Activated CD8-positive, alpha-beta memory T cell treated with anti-CD3 and anti-CD28 coated beads, Interleukin-2, amount 50 U/mL, for 48 hours (primary cell): Measurements from ENCODE around the gene RAB3GAP2.
"Not testable (repeated sequence)": the region's sequence is repeated elsewhere in the genome, so short reads cannot be mapped to it uniquely, and the experiment has no call there.

Experiments
- DNase-seq: peaks from one replicate; pipeline ENCODE4 v3.0.0-alpha.2; 2020

The RAB3GAP2 gene

GRCh38 chr1:220188538-220188937 is 83.7 kb downstream of the RAB3GAP2 start:
- no peak for DNase-seq

DNA sequence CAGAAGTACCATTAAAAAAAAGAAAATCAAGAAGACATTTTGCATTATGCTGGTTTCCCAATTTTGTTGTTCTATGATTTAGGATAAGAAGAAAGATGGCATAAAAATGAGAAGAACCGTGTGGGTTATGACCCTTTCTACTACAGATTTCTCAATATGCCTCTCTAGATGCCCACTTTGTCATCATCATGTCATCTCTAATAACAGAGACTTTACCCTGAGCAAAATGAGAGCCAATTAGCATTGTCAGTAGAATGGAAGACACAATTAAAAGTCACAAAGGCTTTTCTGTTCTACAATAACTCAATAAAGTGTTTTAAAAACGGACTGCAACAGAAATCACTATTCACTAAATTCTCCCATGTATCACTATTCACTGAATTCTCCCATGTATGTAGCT is 85.5 kb downstream of the RAB3GAP2 start:
- DNase-seq: no peak

DNA sequence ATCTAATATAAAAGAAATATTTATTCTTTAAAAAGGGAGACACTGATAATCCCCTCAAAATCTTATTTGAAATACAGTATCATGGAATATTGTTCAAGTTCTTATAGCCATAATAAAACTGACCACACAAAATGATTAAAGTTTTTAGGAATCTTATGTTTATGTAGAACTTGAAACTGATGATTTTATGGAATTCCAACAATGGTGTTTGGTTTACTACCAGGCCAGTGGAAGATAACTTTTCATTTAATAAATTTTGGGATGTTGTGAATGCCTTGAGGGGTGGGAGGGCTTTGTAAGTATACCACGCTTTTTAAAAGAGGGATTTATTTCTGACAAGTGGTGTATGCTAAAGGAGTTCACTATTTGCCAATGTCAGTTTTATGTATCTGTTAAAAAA is 87.7 kb downstream of the RAB3GAP2 start:
- no peak for DNase-seq

DNA sequence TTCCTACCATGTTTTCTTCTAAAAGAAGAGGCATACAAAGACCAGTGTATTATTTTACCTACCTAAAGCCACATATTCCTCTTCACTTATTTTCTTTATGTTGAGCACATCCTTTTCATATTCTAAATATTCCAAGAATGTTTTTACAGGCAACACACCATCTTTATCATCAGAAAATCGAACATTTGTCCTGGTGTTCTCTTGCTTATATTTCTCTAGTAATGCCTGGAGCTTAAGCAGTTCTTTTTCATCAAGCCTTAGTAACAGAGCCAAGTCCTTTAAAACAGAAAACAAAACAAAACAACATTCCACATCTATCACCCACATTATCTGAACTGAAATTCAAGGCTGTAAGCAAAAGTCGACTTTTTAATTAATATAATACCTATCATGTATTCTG is 89.6 kb downstream of the RAB3GAP2 start:
- no peak for DNase-seq

DNA sequence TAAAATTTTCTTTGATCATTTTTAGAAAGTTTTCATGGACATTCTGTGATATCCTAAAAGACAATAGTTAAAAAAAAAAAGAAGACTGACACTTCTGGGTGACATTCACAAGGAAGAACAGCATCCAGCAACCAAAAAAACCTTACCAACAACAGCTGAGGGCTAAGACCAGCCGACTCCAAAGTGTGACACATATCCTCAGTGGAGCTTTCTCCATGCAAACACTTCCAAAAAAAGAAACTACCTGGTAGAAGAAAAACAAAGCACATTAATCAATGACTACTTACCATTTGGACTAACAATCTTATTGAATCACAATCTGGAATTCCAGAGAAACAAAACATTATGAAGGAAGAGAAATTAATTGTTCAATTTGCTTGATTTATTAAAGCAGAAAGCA is 90.1 kb downstream of the RAB3GAP2 start:
- DNase-seq: no peak

GRCh38 chr1:220176540-220176939 is 95.7 kb downstream of the RAB3GAP2 start:
- no peak for DNase-seq

DNA sequence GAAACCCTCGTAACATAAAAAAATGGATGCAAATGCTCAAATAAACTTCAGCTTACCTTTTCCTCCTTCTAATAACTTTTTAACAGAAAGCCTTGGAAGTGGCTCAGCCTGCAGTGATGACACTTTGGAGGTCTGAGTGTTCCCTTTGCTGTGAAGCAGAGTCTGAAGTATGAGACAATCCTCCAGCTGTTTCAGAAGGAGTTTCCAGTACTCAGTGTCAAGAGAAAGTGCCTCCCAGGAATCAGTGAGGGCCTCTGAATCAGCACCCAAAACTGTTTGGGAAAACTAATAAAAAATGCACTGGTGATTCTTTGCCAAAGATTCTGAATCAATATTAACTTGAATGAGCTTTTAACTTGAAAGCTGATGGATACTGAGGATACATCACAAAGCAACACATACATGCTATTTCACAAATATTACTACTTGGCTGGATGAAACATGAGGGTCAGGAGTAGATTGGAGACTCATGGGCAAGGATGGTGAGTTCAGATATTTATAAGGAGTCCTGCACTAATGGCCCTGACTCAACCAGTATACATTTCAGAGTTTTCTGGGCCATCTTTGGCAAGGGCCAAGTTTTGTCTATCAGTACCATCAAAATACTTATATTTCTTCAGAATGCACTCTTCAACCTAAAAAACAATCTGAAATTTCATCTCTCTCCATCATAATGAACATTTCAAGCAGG is 101.3 kb downstream of the RAB3GAP2 start:
- no peak for DNase-seq

GRCh38 chr1:220169887-220170286 is 102.4 kb downstream of the RAB3GAP2 start:
- DNase-seq: not testable (repeated sequence)

GRCh38 chr1:220166853-220167252 is 105.4 kb downstream of the RAB3GAP2 start:
- DNase-seq: no peak

- no peak for DNase-seq
Measured at GRCh38 chr1:220164517-220164916, 107.7 kb downstream of the RAB3GAP2 start.

GRCh38 chr1:220164116-220164515 is 108.1 kb downstream of the RAB3GAP2 start:
- no peak for DNase-seq

GRCh38 chr1:220160027-220160426 is 112.2 kb downstream of the RAB3GAP2 start:
- DNase-seq: no peak

GRCh38 chr1:220159041-220159440 is 113.2 kb downstream of the RAB3GAP2 start:
- no peak for DNase-seq

DNA sequence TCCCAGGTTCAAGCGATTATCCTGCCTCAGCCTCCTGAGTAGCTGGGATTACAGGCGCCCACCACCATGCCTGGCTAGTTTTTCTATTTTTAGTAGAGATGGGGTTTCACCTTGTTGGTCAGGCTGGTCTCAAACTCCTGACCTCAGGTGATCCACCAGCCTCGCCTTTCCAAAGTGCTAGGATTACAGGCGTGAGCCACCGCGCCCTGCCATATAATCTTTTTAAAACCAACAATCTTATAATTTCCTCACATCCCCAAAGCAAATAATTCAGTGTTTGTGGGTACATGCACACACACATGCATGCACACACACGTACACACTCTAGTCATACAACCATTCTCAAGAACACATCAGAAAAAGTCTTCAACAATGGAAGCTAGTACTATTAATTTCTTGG is 113.7 kb downstream of the RAB3GAP2 start:
- not testable (repeated sequence) for DNase-seq

- no peak for DNase-seq
Measured at GRCh38 chr1:220157738-220158137, 114.5 kb downstream of the RAB3GAP2 start.

- no peak for DNase-seq
Measured at GRCh38 chr1:220156620-220157146, 115.6 kb downstream of the RAB3GAP2 start.

- no peak for DNase-seq
Measured at GRCh38 chr1:220153147-220153546, 119.1 kb downstream of the RAB3GAP2 start.

GRCh38 chr1:220151454-220151853 is 120.8 kb downstream of the RAB3GAP2 start:
- no peak for DNase-seq

GRCh38 chr1:220149742-220150141 is 122.5 kb downstream of the RAB3GAP2 start:
- no peak for DNase-seq

GRCh38 chr1:220144051-220144450 is 128.2 kb downstream of the RAB3GAP2 start:
- no peak for DNase-seq

- DNase-seq: no peak
Measured at GRCh38 chr1:220139966-220140365, 132.3 kb downstream of the RAB3GAP2 start.

DNA sequence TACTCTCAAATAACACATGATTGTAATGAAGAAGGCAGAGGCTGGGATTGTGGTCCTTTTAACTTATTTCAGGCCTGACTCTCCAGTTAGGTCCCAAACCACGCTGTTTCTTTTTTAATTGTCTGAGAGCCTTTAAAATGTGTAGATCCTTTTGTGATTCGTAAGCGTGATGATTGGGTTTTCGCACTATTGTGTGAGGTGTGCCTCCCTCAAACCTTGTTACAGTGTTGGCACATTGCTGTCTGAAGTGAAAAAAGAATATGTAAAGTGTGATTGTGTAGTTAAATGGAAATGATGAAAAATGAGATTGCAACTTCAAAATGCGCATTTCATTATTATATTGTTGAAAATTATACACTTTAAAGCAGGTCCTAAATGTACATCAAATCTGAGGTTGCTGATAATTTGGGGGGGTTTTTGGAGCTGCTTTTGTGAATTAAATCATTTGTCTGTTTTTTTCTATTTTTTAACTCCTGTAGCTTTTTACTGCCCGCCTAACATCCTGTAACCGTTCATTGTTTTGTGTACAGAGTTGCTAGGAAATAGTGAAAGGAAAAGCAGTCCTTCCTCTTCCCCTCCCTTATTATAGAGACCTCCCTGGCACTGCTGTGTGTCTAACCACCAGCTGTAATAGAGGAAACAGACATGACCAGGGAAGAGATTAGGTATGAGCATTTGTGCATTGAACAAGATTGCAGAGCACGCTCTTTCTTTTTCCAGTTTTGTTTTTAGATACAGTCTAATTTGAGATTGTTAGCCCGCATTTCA is 135.1 kb downstream of the RAB3GAP2 start:
- DNase-seq: no peak

DNA sequence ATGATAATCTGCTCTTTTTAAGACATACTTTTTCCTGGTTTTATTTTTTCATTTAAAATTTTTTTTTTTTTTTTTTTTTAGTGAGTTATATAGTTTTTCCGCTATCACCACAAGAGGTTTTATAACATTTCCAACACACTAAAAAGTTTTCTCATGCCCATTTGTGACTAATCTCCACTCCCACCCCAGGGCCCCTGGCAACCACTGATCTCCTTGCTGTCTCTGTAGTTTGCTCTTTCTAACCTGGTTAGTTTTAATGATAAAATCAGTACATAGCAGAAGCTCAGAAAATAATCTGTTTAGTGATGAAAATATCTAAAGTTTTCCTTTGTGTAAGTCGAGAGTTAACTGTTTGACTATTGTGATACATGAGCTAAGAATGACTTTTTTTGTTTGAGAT is 136.5 kb downstream of the RAB3GAP2 start:
- no peak for DNase-seq

DNA sequence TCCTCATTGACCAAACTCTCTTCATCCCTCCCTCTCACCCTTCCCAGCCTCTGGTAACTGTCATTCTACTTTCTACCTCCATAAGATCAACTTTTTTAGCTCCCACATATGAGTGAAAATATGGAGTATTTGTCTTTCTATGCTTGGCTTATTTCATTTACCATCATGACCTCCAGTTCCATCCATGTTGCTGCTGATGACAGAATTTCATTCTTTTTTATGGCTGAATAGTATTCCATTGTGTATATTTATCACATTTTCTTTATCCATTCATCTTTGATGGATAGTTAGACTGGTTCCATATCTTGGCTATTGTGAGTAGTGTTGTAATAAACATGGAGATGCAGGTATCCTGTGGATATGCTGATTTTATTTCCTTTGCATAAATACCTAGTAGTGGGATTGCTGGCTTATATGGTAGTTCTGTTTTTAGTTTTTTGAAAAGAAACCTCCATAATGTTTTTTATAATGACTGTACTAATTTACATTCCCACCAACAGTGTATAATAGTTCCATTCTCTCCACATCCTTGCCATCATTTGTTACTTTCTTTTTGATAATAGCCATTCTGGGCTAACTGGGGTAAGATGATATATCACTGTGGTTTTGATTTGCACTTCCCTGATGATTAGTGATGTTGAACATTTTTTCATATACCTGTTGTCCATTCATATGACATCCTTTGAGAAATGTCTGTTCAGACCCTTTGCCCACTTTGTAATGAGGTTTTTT is 142.6 kb downstream of the RAB3GAP2 start:
- DNase-seq: no peak
